ENCODE results near the gene HSP90AA1.

The HSP90AA1 gene

DNA sequence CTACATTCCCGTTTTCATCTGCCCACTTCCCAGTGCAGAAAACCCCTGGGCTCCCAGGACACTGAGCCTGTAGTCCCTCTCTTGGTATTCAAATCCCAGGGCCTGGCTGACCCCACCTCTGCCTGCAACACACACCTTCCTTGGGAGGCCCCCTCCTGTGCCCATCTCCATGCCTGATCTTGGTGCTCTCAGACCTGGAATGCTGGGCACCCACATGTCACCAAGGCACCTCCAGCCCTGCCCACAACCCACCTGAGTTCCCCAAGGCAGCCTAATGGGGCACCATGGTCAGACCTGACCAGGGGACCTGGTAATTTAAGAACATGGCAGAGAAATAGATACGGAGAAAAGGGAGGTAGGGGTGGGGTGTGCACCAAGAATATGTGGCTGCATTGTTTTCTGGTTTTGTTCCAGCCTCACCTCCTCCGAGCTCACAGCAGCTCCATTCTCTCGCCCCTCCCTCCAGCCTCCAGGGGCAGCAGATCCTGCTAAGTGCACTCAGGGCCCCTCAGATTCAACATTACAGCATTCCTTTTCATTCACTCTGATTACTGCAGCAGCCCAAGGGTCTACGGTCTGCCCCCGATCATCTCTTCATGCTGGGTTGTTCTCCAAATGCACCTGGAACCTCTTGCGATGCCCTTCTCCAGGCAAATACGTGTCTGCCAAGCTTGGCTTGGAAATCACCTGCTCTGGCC is 9.2 kb upstream of the HSP90AA1 start:
- Histone ChIP-seq H3K9me3 (ENCODE audit: insufficient read depth, low read length, severe bottlenecking) (no peaks in the 10 kb centered on the region), H3K36me3 (ENCODE audit: insufficient read depth, low read length) (no peaks in the 10 kb centered on the region), H3K4me3 (ENCODE audit: low read depth in 1 of 2, low read length in 2 of 2) (no peak overlapping the region), H3K4me1 (ENCODE audit: insufficient read depth, low read length) (no peaks in the 10 kb centered on the region), H3K27me3 (ENCODE audit: insufficient read depth, low read length, poor library complexity) (no peaks in the 10 kb centered on the region), H2AFZ (ENCODE audit: low read depth, low read length) (no peak overlapping the region), H3K4me2 (ENCODE audit: insufficient read depth, low read length) (no peak overlapping the region), H4K20me1 (ENCODE audit: insufficient read depth, low read length) (no peaks in the 10 kb centered on the region), H3K79me2 (ENCODE audit: insufficient read depth, low read length) (no peaks in the 10 kb centered on the region), H3K27ac (ENCODE audit: low read length) (no peak overlapping the region), H3K9ac (ENCODE audit: low read depth, low read length) (no peak overlapping the region)
- TF ChIP-seq, protein P1, sequence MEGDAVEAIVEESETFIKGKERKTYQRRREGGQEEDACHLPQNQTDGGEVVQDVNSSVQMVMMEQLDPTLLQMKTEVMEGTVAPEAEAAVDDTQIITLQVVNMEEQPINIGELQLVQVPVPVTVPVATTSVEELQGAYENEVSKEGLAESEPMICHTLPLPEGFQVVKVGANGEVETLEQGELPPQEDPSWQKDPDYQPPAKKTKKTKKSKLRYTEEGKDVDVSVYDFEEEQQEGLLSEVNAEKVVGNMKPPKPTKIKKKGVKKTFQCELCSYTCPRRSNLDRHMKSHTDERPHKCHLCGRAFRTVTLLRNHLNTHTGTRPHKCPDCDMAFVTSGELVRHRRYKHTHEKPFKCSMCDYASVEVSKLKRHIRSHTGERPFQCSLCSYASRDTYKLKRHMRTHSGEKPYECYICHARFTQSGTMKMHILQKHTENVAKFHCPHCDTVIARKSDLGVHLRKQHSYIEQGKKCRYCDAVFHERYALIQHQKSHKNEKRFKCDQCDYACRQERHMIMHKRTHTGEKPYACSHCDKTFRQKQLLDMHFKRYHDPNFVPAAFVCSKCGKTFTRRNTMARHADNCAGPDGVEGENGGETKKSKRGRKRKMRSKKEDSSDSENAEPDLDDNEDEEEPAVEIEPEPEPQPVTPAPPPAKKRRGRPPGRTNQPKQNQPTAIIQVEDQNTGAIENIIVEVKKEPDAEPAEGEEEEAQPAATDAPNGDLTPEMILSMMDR (IDR thresholded peaks at IDR 0.05; ENCODE audit: borderline replicate concordance, extremely low read depth, low read length, poor library complexity, severe bottlenecking) = no peak
- no peak for TF ChIP-seq EZH2 (IDR thresholded peaks at IDR 0.05; ENCODE audit: borderline replicate concordance, low read depth, low read length, severe bottlenecking)
- DNase-seq (no peak), ATAC-seq (ENCODE audit: insufficient read depth, low read depth) (peak; percentile 56; the same call in 2 of the 3 replicates)

- Histone ChIP-seq H3K9me3 (ENCODE audit: insufficient read depth, low read length, severe bottlenecking) (no peaks in the 10 kb centered on the region), H3K9ac (ENCODE audit: low read depth, low read length) (no peak overlapping the region), H4K20me1 (ENCODE audit: insufficient read depth, low read length) (no peaks in the 10 kb centered on the region), H2AFZ (ENCODE audit: low read depth, low read length) (no peak overlapping the region), H3K4me2 (ENCODE audit: insufficient read depth, low read length) (no peak overlapping the region), H3K27ac (ENCODE audit: low read length) (no peak overlapping the region), H3K79me2 (ENCODE audit: insufficient read depth, low read length) (no peaks in the 10 kb centered on the region), H3K4me1 (ENCODE audit: insufficient read depth, low read length) (no peaks in the 10 kb centered on the region), H3K27me3 (ENCODE audit: insufficient read depth, low read length, poor library complexity) (no peaks in the 10 kb centered on the region), H3K4me3 (ENCODE audit: low read depth in 1 of 2, low read length in 2 of 2) (no peak overlapping the region), H3K36me3 (ENCODE audit: insufficient read depth, low read length) (no peaks in the 10 kb centered on the region)
- ATAC-seq (ENCODE audit: insufficient read depth, low read depth) = no peak
- no peak for DNase-seq
- TF ChIP-seq EZH2 (IDR thresholded peaks at IDR 0.05; ENCODE audit: borderline replicate concordance, low read depth, low read length, severe bottlenecking) = no peak
- TF ChIP-seq, protein P1 (IDR thresholded peaks at IDR 0.05; ENCODE audit: borderline replicate concordance, extremely low read depth, low read length, poor library complexity, severe bottlenecking) = no peak
Observed at GRCh38 chr14:102095231-102095870, 8.5 kb upstream of the HSP90AA1 start.

GRCh38 chr14:102094101-102094500 is 7.3 kb upstream of the HSP90AA1 start:
- H3K4me2 ChIP-seq (ENCODE audit: insufficient read depth, low read length) = no peak overlapping the region
- TF ChIP-seq, protein P1 (IDR thresholded peaks at IDR 0.05; ENCODE audit: borderline replicate concordance, extremely low read depth, low read length, poor library complexity, severe bottlenecking) = no peak
- TF ChIP-seq EZH2 (IDR thresholded peaks at IDR 0.05; ENCODE audit: borderline replicate concordance, low read depth, low read length, severe bottlenecking) = no peak
- H3K4me3 ChIP-seq (ENCODE audit: low read depth in 1 of 2, low read length in 2 of 2) = no peak overlapping the region
- H3K9ac ChIP-seq (ENCODE audit: low read depth, low read length) = no peak overlapping the region
- peaks cover 2% of the 10 kb centered on the region for H3K4me1 ChIP-seq (ENCODE audit: insufficient read depth, low read length)
- H3K27me3 ChIP-seq (ENCODE audit: insufficient read depth, low read length, poor library complexity) = no peaks in the 10 kb centered on the region
- DNase-seq (no peak), ATAC-seq (ENCODE audit: insufficient read depth, low read depth) (no peak)
- no peak overlapping the region for H2AFZ ChIP-seq (ENCODE audit: low read depth, low read length)
- no peaks in the 10 kb centered on the region for H3K79me2 ChIP-seq (ENCODE audit: insufficient read depth, low read length)
- no peaks in the 10 kb centered on the region for H4K20me1 ChIP-seq (ENCODE audit: insufficient read depth, low read length)
- no peaks in the 10 kb centered on the region for H3K36me3 ChIP-seq (ENCODE audit: insufficient read depth, low read length)
- no peak overlapping the region for H3K27ac ChIP-seq (ENCODE audit: low read length)
- no peaks in the 10 kb centered on the region for H3K9me3 ChIP-seq (ENCODE audit: insufficient read depth, low read length, severe bottlenecking)
